Activated CD8-positive, alpha-beta memory T cell treated with anti-CD3 and anti-CD28 coated beads, Interleukin-2, amount 50 U/mL, for 4 hours (primary cell): Measurements from ENCODE around the gene PFDN5.
"Not testable (repeated sequence)": the region's sequence is repeated elsewhere in the genome, so short reads cannot be mapped to it uniquely, and the experiment has no call there.

Source experiments
- DNase-seq: peaks from one replicate; pipeline ENCODE4 v3.0.0-alpha.2; 2020

Gene PFDN5

GRCh38 chr12:53330671-53331070 is 35.3 kb downstream of the PFDN5 start:
- DNase-seq: no peak

GRCh38 chr12:53332339-53332738 is 37.0 kb downstream of the PFDN5 start:
- not testable (repeated sequence) for DNase-seq

GRCh38 chr12:53332744-53333143 is 37.4 kb downstream of the PFDN5 start:
- DNase-seq: no peak

GRCh38 chr12:53333289-53333688 is 37.9 kb downstream of the PFDN5 start:
- no peak for DNase-seq

GRCh38 chr12:53333845-53334244 is 38.5 kb downstream of the PFDN5 start:
- DNase-seq: no peak

- DNase-seq: no peak
These were observed 39.5 kb downstream of the PFDN5 start for GRCh38 chr12:53334822-53335221.

- no peak for DNase-seq
These were observed 40.9 kb downstream of the PFDN5 start, which contains the start of gene SP7 for GRCh38 chr12:53336181-53336681. Gene SP7, minus strand, starts transcription at chr12:53336354. Its CDS starts 708 bp downstream, at chr12:53335646.

GRCh38 chr12:53338017-53338416 is 42.7 kb downstream of the PFDN5 start:
- no peak for DNase-seq

- no peak for DNase-seq
These were observed 43.6 kb downstream of the PFDN5 start for GRCh38 chr12:53338916-53339315.

GRCh38 chr12:53340398-53340797 is 45.1 kb downstream of the PFDN5 start:
- no peak for DNase-seq

- DNase-seq: no peak
These were observed 48.1 kb downstream of the PFDN5 start for GRCh38 chr12:53343449-53343848.

GRCh38 chr12:53343969-53344368 is 48.6 kb downstream of the PFDN5 start:
- DNase-seq: no peak

GRCh38 chr12:53344487-53344823 is 49.1 kb downstream of the PFDN5 start:
- DNase-seq: no peak

- DNase-seq: peak; percentile 71
These were observed 49.6 kb downstream of the PFDN5 start for GRCh38 chr12:53344824-53345485.

GRCh38 chr12:53345486-53346188 is 50.3 kb downstream of the PFDN5 start:
- no peak for DNase-seq

GRCh38 chr12:53346491-53346890 is 51.1 kb downstream of the PFDN5 start:
- no peak for DNase-seq

- DNase-seq: no peak
These were observed 52.6 kb downstream of the PFDN5 start for GRCh38 chr12:53347905-53348304.
